SK-N-SH (cell line): ENCODE measurements around the gene SMG7. TPM values are rescaled to one million over a fixed set of nuclear protein-coding genes. Genes with fewer than 3 reads are reported as not detected.

Source experiments
- CTCF ChIA-PET: fragments of 300-600, 350-600 bp; formaldehyde crosslinking; extraction: SDS; loops from one replicate; lab custom pipeline; 2021; lab: Yijun Ruan, JAX
- POLR2A ChIA-PET: fragments of 350-600 bp; sonication (Branson Sonifier 250); formaldehyde crosslinking; extraction: SDS; loops from one replicate; lab custom pipeline; 2020; ENCODE audit warnings: antibody characterized with exemption, inconsistent platforms; lab: Yijun Ruan, JAX
- DNase-seq: peaks from one replicate; pipeline ENCODE4 v3.0.0; 2012
- H2AFZ ChIP-seq: fragments of 200-600 bp; sonication (generic); 2 replicates; pipeline ENCODE4 v1.8.1; 2016; ENCODE audit warnings: antibody characterized with exemption, mild to moderate bottlenecking, low read depth
- H3F3A ChIP-seq: fragments of 200-600 bp; sonication (generic); replicated peaks from 2 replicates; pipeline ENCODE3; 2016; ENCODE audit warnings: antibody characterized with exemption, mild to moderate bottlenecking; ENCODE audit not compliant: insufficient read depth
- H3K27ac ChIP-seq, 2 experiments: fragments of 200-500 bp in 1 of 2; fragments of 200-600 bp in 1 of 2; sonication (Bioruptor generic) in 1 of 2; sonication (generic), shearing (Covaris generic) in 1 of 2; 2 replicates each; pipeline versions ENCODE4 v1.5.1 to v1.6.1; 2014 to 2016; ENCODE audit warnings: low read depth in 2 of 2, inconsistent platforms in 1 of 2, low read length in 1 of 2, mild to moderate bottlenecking in 1 of 2, mixed read lengths in 1 of 2
- H3K27me3 ChIP-seq: fragments of 200-600 bp; sonication (generic), shearing (Covaris generic); 2 replicates; pipeline ENCODE4 v1.6.1; 2016; ENCODE audit warnings: mixed run types; ENCODE audit not compliant: insufficient read depth
- H3K36me3 ChIP-seq, 2 experiments: fragments of 200-500 bp in 1 of 2; fragments of 200-600 bp in 1 of 2; sonication (Bioruptor generic) in 1 of 2; sonication (generic) in 1 of 2; replicated peaks in 1 of 2; 2 replicates each; pipeline versions ENCODE3 to v1.5.1; 2014 to 2016; ENCODE audit warnings: low read length in 1 of 2, mild to moderate bottlenecking in 1 of 2; ENCODE audit not compliant: insufficient read depth in 2 of 2, control insufficient read depth in 1 of 2
- H3K4me1 ChIP-seq, 2 experiments: fragments of 200-500 bp in 1 of 2; fragments of 200-600 bp in 1 of 2; sonication (Bioruptor generic) in 1 of 2; sonication (generic), shearing (Covaris generic) in 1 of 2; 2 replicates each; pipeline versions ENCODE4 v1.5.1 to v1.6.1; 2014 to 2016; ENCODE audit warnings: low read depth in 1 of 2, low read length in 1 of 2, mixed run types in 1 of 2; ENCODE audit not compliant: insufficient read depth in 2 of 2, control insufficient read depth in 1 of 2
- H3K4me2 ChIP-seq: fragments of 200-600 bp; sonication (generic), shearing (Covaris generic); 2 replicates; pipeline ENCODE4 v1.6.1; 2017; ENCODE audit warnings: mixed run types
- H3K4me3 ChIP-seq, 2 experiments: fragments of 200-500 bp in 1 of 2; fragments of 200-600 bp in 1 of 2; sonication (Bioruptor generic) in 1 of 2; sonication (generic), shearing (Covaris generic) in 1 of 2; 2 replicates each; pipeline versions ENCODE4 v1.5.1 to v1.8.1; 2014 to 2016; ENCODE audit warnings: low read depth in 2 of 2, inconsistent platforms in 1 of 2, low read length in 1 of 2, mild to moderate bottlenecking in 1 of 2, mixed read lengths in 1 of 2, moderate library complexity in 1 of 2
- H3K79me2 ChIP-seq: fragments of 200-600 bp; sonication (generic); 2 replicates; pipeline ENCODE4 v1.8.1; 2017; ENCODE audit warnings: mild to moderate bottlenecking; ENCODE audit not compliant: insufficient read depth
- H3K9ac ChIP-seq: fragments of 200-600 bp; sonication (generic); 2 replicates; pipeline ENCODE4 v1.6.1; 2017; ENCODE audit warnings: mixed run types
- H3K9me2 ChIP-seq: fragments of 200-600 bp; sonication (generic); 2 replicates; pipeline ENCODE4 v1.6.1; 2017; ENCODE audit warnings: mixed run types
- H3K9me3 ChIP-seq: fragments of 200-600 bp; sonication (generic); 2 replicates; pipeline ENCODE4 v1.6.1; 2017; ENCODE audit warnings: mixed run types, mild to moderate bottlenecking, moderate library complexity
- H4K20me1 ChIP-seq: fragments of 200-600 bp; sonication (generic); 2 replicates; pipeline ENCODE4 v1.6.1; 2017; ENCODE audit warnings: mild to moderate bottlenecking, mixed run types; ENCODE audit not compliant: insufficient read depth
- ELF1 ChIP-seq: IDR thresholded peaks from 2 replicates; pipeline ENCODE4 v1.4.0; 2012
- EP300 ChIP-seq, 2 experiments: IDR thresholded peaks; 2 replicates each; pipeline versions ENCODE4 v1.4.0 to v1.6.1; 2012; ENCODE audit warnings: borderline replicate concordance in 1 of 2, low read depth in 1 of 2, low read length in 1 of 2
- EZH2phosphoT487 ChIP-seq: fragments of 200-600 bp; sonication (generic); IDR thresholded peaks from 2 replicates; pipeline ENCODE4 v1.6.1; 2017; ENCODE audit warnings: low read depth, mixed run types, mild to moderate bottlenecking, antibody characterized with exemption, moderate library complexity, borderline replicate concordance
- FOSL2 ChIP-seq: IDR thresholded peaks from 2 replicates; pipeline ENCODE4 v1.4.0; 2012; ENCODE audit warnings: low read depth, mild to moderate bottlenecking, moderate library complexity, borderline replicate concordance
- FOXJ3 ChIP-seq: sonication (generic); formaldehyde crosslinking; IDR thresholded peaks from 2 replicates; pipeline ENCODE4 v1.5.1; 2020; ENCODE audit warnings: mild to moderate bottlenecking, missing genetic modification reagents
- FOXM1 ChIP-seq: IDR thresholded peaks from 2 replicates; pipeline ENCODE4 v1.4.0; 2012; ENCODE audit warnings: low read depth, mild to moderate bottlenecking
- JUND ChIP-seq: IDR thresholded peaks from 2 replicates; pipeline ENCODE4 v1.4.0; 2012
- NFIC ChIP-seq: IDR thresholded peaks from 2 replicates; pipeline ENCODE4 v1.4.0; 2012; ENCODE audit warnings: borderline replicate concordance
- NRF1 ChIP-seq: IDR thresholded peaks from 2 replicates; pipeline ENCODE4 v1.6.1; 2012; ENCODE audit warnings: low read depth, mild to moderate bottlenecking, low read length
- POLR2AphosphoS5 ChIP-seq: IDR thresholded peaks from 2 replicates; pipeline ENCODE4 v1.6.1; 2012; ENCODE audit warnings: low read depth, low read length
- RAD21 ChIP-seq: IDR thresholded peaks from 2 replicates; pipeline ENCODE4 v1.6.1; 2012; ENCODE audit warnings: mild to moderate bottlenecking, low read length
- RCOR1 ChIP-seq: fragments of 150-350 bp; IDR thresholded peaks from 2 replicates; pipeline ENCODE4 v1.6.1; 2017; ENCODE audit warnings: antibody characterized with exemption, low read length
- RFX5 ChIP-seq: IDR thresholded peaks from 2 replicates; pipeline ENCODE4 v1.6.1; 2012; ENCODE audit warnings: mild to moderate bottlenecking, improper control_type of control experiment, low read length
- SIN3A ChIP-seq: IDR thresholded peaks from 2 replicates; pipeline ENCODE4 v1.6.1; 2012; ENCODE audit warnings: low read depth, mild to moderate bottlenecking, low read length, moderate library complexity, borderline replicate concordance
- SMC3 ChIP-seq: IDR thresholded peaks from 2 replicates; pipeline ENCODE4 v1.6.1; 2012; ENCODE audit warnings: low read depth, low read length, improper control_type of control experiment
- TAF1 ChIP-seq: IDR thresholded peaks from 2 replicates; pipeline ENCODE4 v1.6.1; 2012; ENCODE audit warnings: low read depth, mild to moderate bottlenecking, low read length, moderate library complexity, borderline replicate concordance
- TEAD4 ChIP-seq: IDR thresholded peaks from 2 replicates; pipeline ENCODE4 v1.4.0; 2012; ENCODE audit warnings: mild to moderate bottlenecking, borderline replicate concordance; ENCODE audit not compliant: insufficient read depth
- YY1 ChIP-seq: IDR thresholded peaks from 2 replicates; pipeline ENCODE4 v1.4.0; 2012; ENCODE audit warnings: low read depth, mild to moderate bottlenecking
- WGBS: methylation state at CpG from one replicate; pipeline ENCODE4 v1.1.6; 2017; ENCODE audit warnings: low lambda C conversion rate; 5-methylcytosine and 5-hydroxymethylcytosine counted together
- polyA plus RNA-seq, 3 experiments: library from polyadenylated mRNA; depleted of rRNA; stranded (reverse); fragments of >200 nt; gene quantifications; 2 replicates each; pipeline ENCODE4 v1.2.3, GENCODE V29; 2012
- TF ChIP-seq, protein P1 (sequence below): fragments of 150-350 bp; IDR thresholded peaks from 2 replicates; pipeline ENCODE4 v1.6.1; 2017; ENCODE audit warnings: antibody characterized with exemption, low read length, low read depth, borderline replicate concordance
- TF ChIP-seq, protein P2 (sequence below): IDR thresholded peaks from 2 replicates; pipeline ENCODE4 v1.4.0; 2012; ENCODE audit warnings: low read depth, borderline replicate concordance
- TF ChIP-seq, protein P3 (sequence below): fragments of 200-600 bp; sonication (generic); IDR thresholded peaks from 2 replicates; pipeline ENCODE4 v1.6.1; 2017; ENCODE audit warnings: antibody characterized with exemption, mild to moderate bottlenecking, moderate library complexity

SMG7 gene
- polyA plus RNA-seq, 1 of the 3 experiments (the other 2 are of a cell fraction): 19.8 TPM

DNA sequence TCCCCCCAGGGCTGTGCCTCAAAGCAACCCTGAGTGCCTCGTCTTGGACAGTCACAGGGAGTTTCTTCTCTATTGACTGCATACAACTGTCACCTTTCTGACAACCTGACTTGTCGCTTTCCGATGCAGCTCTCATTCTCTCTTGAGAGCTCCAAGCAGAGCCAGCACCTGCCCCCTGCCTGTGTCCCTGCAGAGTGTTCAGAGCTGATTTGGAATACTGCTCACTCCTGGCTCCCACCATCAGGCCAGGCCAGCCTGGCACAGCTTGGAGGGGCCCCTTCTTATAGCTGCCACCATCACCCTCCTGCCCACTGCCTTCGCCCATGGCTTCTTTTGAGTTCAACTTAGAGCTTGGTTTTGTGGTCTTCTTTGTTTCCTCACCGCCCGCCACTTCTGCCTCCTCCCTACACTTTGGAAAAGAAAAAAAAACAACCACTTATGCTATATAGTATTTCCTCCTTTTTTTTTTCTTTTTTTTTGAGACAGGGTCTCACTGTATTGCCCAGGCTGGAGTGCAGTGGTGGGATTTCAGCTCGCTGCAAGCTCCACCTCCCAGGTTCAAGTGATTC is 105.7 kb downstream of the SMG7 start:
- no peak overlapping the region for H3K27ac ChIP-seq
- no peaks in the 10 kb centered on the region for H3K36me3 ChIP-seq
- H3K4me2 ChIP-seq: no peak overlapping the region
- H3K79me2 ChIP-seq: no peaks in the 10 kb centered on the region
- no peak overlapping the region for H3K4me3 ChIP-seq
- no peak for DNase-seq
- no peaks in the 10 kb centered on the region for H3K27me3 ChIP-seq
- CTCF ChIA-PET: interaction anchor here (0.7 to 1.4 kb wide), 2 partner anchors 12 to 694 kb away, joined by 3 read pairs; no protein-coding TSS in a partner anchor
- no peak overlapping the region for H2AFZ ChIP-seq
- POLR2A ChIA-PET: interaction anchor here (0.6 kb wide), 1 partner anchor 629 kb away, joined by 4 read pairs; no protein-coding TSS in a partner anchor
- H3K4me1 ChIP-seq: no peaks in the 10 kb centered on the region
- H3K9me3 ChIP-seq: no peaks in the 10 kb centered on the region
- TF ChIP-seq YY1 (no peak), NRF1 (no peak), RAD21 (no peak), TAF1 (no peak), RFX5 (no peak), FOSL2 (no peak), SMC3 (no peak), FOXJ3 (no peak), SIN3A (no peak), TEAD4 (no peak), JUND (no peak), RCOR1 (no peak)
- TF ChIP-seq, protein P1, sequence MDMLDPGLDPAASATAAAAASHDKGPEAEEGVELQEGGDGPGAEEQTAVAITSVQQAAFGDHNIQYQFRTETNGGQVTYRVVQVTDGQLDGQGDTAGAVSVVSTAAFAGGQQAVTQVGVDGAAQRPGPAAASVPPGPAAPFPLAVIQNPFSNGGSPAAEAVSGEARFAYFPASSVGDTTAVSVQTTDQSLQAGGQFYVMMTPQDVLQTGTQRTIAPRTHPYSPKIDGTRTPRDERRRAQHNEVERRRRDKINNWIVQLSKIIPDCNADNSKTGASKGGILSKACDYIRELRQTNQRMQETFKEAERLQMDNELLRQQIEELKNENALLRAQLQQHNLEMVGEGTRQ: no peak
- TF ChIP-seq, protein P2, sequence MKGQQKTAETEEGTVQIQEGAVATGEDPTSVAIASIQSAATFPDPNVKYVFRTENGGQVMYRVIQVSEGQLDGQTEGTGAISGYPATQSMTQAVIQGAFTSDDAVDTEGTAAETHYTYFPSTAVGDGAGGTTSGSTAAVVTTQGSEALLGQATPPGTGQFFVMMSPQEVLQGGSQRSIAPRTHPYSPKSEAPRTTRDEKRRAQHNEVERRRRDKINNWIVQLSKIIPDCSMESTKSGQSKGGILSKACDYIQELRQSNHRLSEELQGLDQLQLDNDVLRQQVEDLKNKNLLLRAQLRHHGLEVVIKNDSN: no peak
- H3F3A ChIP-seq: no peaks in the 10 kb centered on the region
- no peaks in the 10 kb centered on the region for H4K20me1 ChIP-seq
- H3K9ac ChIP-seq: no peak overlapping the region
- H3K9me2 ChIP-seq: no peaks in the 10 kb centered on the region
- 83% methylated on average over 7 of the region's 7 CpGs for WGBS

DNA sequence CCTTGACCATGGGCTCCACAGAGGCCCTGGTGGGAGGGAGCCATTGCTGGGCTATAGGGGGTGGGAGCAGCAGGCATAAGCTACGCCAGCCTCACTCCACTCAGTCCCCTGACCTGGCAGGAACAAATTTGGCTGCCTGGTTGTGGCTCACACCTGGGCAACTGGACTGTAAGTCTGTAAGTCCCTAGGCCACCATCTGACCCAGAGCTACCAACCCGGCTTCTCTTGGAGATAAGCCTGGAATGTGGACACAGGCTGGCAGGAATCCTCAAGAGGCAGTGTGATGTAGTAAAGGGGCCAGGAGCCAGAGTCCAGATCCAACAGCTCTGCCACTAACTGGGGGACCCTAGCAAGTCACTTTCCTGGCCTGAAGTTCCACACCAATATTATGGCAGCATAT is 106.6 kb downstream of the SMG7 start:
- no peaks in the 10 kb centered on the region for H3K36me3 ChIP-seq
- WGBS: 100% methylated on average over 1 of the region's 2 CpGs
- H3K4me1 ChIP-seq: no peaks in the 10 kb centered on the region
- no peaks in the 10 kb centered on the region for H3F3A ChIP-seq
- no peaks in the 10 kb centered on the region for H4K20me1 ChIP-seq
- no peaks in the 10 kb centered on the region for H3K9me2 ChIP-seq
- no peak for DNase-seq
- H2AFZ ChIP-seq: no peak overlapping the region
- H3K4me3 ChIP-seq: no peak overlapping the region
- no peak overlapping the region for H3K4me2 ChIP-seq
- POLR2A ChIA-PET: interaction anchor here (0.6 kb wide), 1 partner anchor 630 kb away, joined by 4 read pairs; no protein-coding TSS in a partner anchor
- TF ChIP-seq, protein P3, sequence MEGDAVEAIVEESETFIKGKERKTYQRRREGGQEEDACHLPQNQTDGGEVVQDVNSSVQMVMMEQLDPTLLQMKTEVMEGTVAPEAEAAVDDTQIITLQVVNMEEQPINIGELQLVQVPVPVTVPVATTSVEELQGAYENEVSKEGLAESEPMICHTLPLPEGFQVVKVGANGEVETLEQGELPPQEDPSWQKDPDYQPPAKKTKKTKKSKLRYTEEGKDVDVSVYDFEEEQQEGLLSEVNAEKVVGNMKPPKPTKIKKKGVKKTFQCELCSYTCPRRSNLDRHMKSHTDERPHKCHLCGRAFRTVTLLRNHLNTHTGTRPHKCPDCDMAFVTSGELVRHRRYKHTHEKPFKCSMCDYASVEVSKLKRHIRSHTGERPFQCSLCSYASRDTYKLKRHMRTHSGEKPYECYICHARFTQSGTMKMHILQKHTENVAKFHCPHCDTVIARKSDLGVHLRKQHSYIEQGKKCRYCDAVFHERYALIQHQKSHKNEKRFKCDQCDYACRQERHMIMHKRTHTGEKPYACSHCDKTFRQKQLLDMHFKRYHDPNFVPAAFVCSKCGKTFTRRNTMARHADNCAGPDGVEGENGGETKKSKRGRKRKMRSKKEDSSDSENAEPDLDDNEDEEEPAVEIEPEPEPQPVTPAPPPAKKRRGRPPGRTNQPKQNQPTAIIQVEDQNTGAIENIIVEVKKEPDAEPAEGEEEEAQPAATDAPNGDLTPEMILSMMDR: no peak
- TF ChIP-seq TEAD4 (no peak), FOXM1 (no peak), YY1 (no peak), TAF1 (no peak), NRF1 (no peak), SMC3 (no peak), EP300 (IDR thresholded peaks at IDR 0.05; ENCODE audit: borderline replicate concordance in 1 of 2, low read depth in 1 of 2, low read length in 1 of 2) (no peak), NFIC (no peak), FOXJ3 (no peak), ELF1 (no peak), EZH2phosphoT487 (no peak), POLR2AphosphoS5 (no peak)
- TF ChIP-seq, protein P2: no peak
- TF ChIP-seq, protein P1: no peak
- no peak overlapping the region for H3K27ac ChIP-seq
- H3K79me2 ChIP-seq: no peaks in the 10 kb centered on the region
- no peak overlapping the region for H3K9ac ChIP-seq
- CTCF ChIA-PET: interaction anchor here (1.4 to 1.6 kb wide), 2 partner anchors 9 to 13 kb away, joined by 3 to 6 read pairs; no protein-coding TSS in a partner anchor
- H3K27me3 ChIP-seq: no peaks in the 10 kb centered on the region
- H3K9me3 ChIP-seq: no peaks in the 10 kb centered on the region
